ENCODE measurements around the gene SLFN5. TPM values are rescaled to one million over a fixed set of nuclear protein-coding genes. Genes with fewer than 3 reads are reported as not detected.
"Not testable (repeated sequence)": the region's sequence is repeated elsewhere in the genome, so short reads cannot be mapped to it uniquely, and the experiment has no call there.

Gene SLFN5
- polyA plus RNA-seq, 1 donor from 2014 or later: 2.5 TPM

- H3K9ac ChIP-seq (ENCODE audit: low read length): no peak overlapping the region
- no peak overlapping the region for H3K4me3 ChIP-seq (ENCODE audit: low read length)
- H3K79me2 ChIP-seq (replicated peaks; ENCODE audit: insufficient read depth, low read length): no peaks in the 10 kb centered on the region
- H3K9me2 ChIP-seq (ENCODE audit: insufficient read depth, low read length): no peaks in the 10 kb centered on the region
- no peaks in the 10 kb centered on the region for H3F3A ChIP-seq (ENCODE audit: insufficient read depth, low read length, poor library complexity, severe bottlenecking)
- H2AFZ ChIP-seq (ENCODE audit: low read depth, low read length): no peak overlapping the region
- no peaks in the 10 kb centered on the region for H3K27me3 ChIP-seq (ENCODE audit: insufficient read depth, low read depth, low read length)
- TF ChIP-seq EZH2 (IDR thresholded peaks at IDR 0.05; ENCODE audit: borderline replicate concordance, insufficient read depth, low read length, poor library complexity, severe bottlenecking) (no peak), SMC3 (conservative IDR thresholded peaks at IDR 0.05; ENCODE audit: poor library complexity) (no peak), CTCF (IDR thresholded peaks at IDR 0.05; ENCODE audit: poor library complexity, severe bottlenecking) (no peak)
- H3K4me2 ChIP-seq (ENCODE audit: low read length): no peak overlapping the region
- no peaks in the 10 kb centered on the region for H3K9me3 ChIP-seq (ENCODE audit: low read length)
- no peaks in the 10 kb centered on the region for H4K20me1 ChIP-seq (ENCODE audit: insufficient read depth)
- no peaks in the 10 kb centered on the region for H3K36me3 ChIP-seq (ENCODE audit: insufficient read depth, low read length)
- H3K27ac ChIP-seq (ENCODE audit: low read length): no peak overlapping the region
Measured at GRCh38 chr17:35298639-35299038, 55.8 kb downstream of the SLFN5 start.

- no peak overlapping the region for H3K9ac ChIP-seq (ENCODE audit: low read length)
- H3K9me3 ChIP-seq (ENCODE audit: low read length): no peaks in the 10 kb centered on the region
- H3K36me3 ChIP-seq (ENCODE audit: insufficient read depth, low read length): no peaks in the 10 kb centered on the region
- no peak overlapping the region for H2AFZ ChIP-seq (ENCODE audit: low read depth, low read length)
- H4K20me1 ChIP-seq (ENCODE audit: insufficient read depth): no peaks in the 10 kb centered on the region
- TF ChIP-seq SMC3 (conservative IDR thresholded peaks at IDR 0.05; ENCODE audit: poor library complexity): no peak
- TF ChIP-seq, protein P1, sequence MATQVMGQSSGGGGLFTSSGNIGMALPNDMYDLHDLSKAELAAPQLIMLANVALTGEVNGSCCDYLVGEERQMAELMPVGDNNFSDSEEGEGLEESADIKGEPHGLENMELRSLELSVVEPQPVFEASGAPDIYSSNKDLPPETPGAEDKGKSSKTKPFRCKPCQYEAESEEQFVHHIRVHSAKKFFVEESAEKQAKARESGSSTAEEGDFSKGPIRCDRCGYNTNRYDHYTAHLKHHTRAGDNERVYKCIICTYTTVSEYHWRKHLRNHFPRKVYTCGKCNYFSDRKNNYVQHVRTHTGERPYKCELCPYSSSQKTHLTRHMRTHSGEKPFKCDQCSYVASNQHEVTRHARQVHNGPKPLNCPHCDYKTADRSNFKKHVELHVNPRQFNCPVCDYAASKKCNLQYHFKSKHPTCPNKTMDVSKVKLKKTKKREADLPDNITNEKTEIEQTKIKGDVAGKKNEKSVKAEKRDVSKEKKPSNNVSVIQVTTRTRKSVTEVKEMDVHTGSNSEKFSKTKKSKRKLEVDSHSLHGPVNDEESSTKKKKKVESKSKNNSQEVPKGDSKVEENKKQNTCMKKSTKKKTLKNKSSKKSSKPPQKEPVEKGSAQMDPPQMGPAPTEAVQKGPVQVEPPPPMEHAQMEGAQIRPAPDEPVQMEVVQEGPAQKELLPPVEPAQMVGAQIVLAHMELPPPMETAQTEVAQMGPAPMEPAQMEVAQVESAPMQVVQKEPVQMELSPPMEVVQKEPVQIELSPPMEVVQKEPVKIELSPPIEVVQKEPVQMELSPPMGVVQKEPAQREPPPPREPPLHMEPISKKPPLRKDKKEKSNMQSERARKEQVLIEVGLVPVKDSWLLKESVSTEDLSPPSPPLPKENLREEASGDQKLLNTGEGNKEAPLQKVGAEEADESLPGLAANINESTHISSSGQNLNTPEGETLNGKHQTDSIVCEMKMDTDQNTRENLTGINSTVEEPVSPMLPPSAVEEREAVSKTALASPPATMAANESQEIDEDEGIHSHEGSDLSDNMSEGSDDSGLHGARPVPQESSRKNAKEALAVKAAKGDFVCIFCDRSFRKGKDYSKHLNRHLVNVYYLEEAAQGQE (IDR thresholded peaks at IDR 0.05; ENCODE audit: borderline replicate concordance): no peak
- no peak for TF ChIP-seq MXI1 (conservative IDR thresholded peaks at IDR 0.05; ENCODE audit: poor library complexity, severe bottlenecking)
- no peak for TF ChIP-seq EZH2 (IDR thresholded peaks at IDR 0.05; ENCODE audit: borderline replicate concordance, insufficient read depth, low read length, poor library complexity, severe bottlenecking)
- no peak for TF ChIP-seq POLR2AphosphoS5 (IDR thresholded peaks at IDR 0.05)
- no peak for TF ChIP-seq EP300 (conservative IDR thresholded peaks at IDR 0.05; ENCODE audit: poor library complexity, severe bottlenecking)
- no peak for TF ChIP-seq TAF1 (IDR thresholded peaks at IDR 0.05; ENCODE audit: low read depth)
- TF ChIP-seq RAD21 (conservative IDR thresholded peaks at IDR 0.05): no peak
- TF ChIP-seq CTCF (IDR thresholded peaks at IDR 0.05; ENCODE audit: poor library complexity, severe bottlenecking): no peak
- no peaks in the 10 kb centered on the region for H3K9me2 ChIP-seq (ENCODE audit: insufficient read depth, low read length)
- no peak overlapping the region for H3K27ac ChIP-seq (ENCODE audit: low read length)
- H3K79me2 ChIP-seq (replicated peaks; ENCODE audit: insufficient read depth, low read length): no peaks in the 10 kb centered on the region
- no peaks in the 10 kb centered on the region for H3K27me3 ChIP-seq (ENCODE audit: insufficient read depth, low read depth, low read length)
- no peak overlapping the region for H3K4me3 ChIP-seq (ENCODE audit: low read length)
- H3F3A ChIP-seq (ENCODE audit: insufficient read depth, low read length, poor library complexity, severe bottlenecking): no peaks in the 10 kb centered on the region
- no peak overlapping the region for H3K4me2 ChIP-seq (ENCODE audit: low read length)
Measured at GRCh38 chr17:35299135-35299534, 56.3 kb downstream of the SLFN5 start.

- H3K4me2 ChIP-seq (ENCODE audit: low read length); H3K36me3 ChIP-seq (ENCODE audit: insufficient read depth, low read length); H2AFZ ChIP-seq (ENCODE audit: low read depth, low read length); H3K9me3 ChIP-seq (ENCODE audit: low read length); H3K9ac ChIP-seq (ENCODE audit: low read length); H3K4me3 ChIP-seq (ENCODE audit: low read length); H3K79me2 ChIP-seq (replicated peaks; ENCODE audit: insufficient read depth, low read length); H4K20me1 ChIP-seq (ENCODE audit: insufficient read depth); H3F3A ChIP-seq (ENCODE audit: insufficient read depth, low read length, poor library complexity, severe bottlenecking); H3K27ac ChIP-seq (ENCODE audit: low read length); H3K9me2 ChIP-seq (ENCODE audit: insufficient read depth, low read length): not testable (repeated sequence)
- H3K27me3 ChIP-seq (ENCODE audit: insufficient read depth, low read depth, low read length): peaks cover 13% of the 10 kb centered on the region
Measured at GRCh38 chr17:35309345-35309744, 66.5 kb downstream of the SLFN5 start.

Data from neural cell (in vitro differentiated cells).